Stimulated activated CD4-positive, alpha-beta T cell treated with anti-CD3 and anti-CD28 coated beads, Interleukin-1b, Interleukin-23, amount 100 ng/mL, for 48 hours (primary cell): Measurements from ENCODE around the gene LYRM1.

ENCODE experiments used
- DNase-seq: peaks from one replicate; pipeline ENCODE4 v3.0.0-alpha.2; 2020

The LYRM1 gene

GRCh38 chr16:20873331-20873730, 27.2 kb upstream of the LYRM1 start:
- DNase-seq, result no peak

- DNase-seq, result no peak
Observed at GRCh38 chr16:20874088-20874581, 26.4 kb upstream of the LYRM1 start.

- DNase-seq, result no peak
Observed at GRCh38 chr16:20875355-20875650, 25.3 kb upstream of the LYRM1 start.

GRCh38 chr16:20878682-20879147, 21.9 kb upstream of the LYRM1 start:
- DNase-seq, result no peak

- DNase-seq, result no peak
Observed at GRCh38 chr16:20879175-20880040, 21.2 kb upstream of the LYRM1 start.

- no peak for DNase-seq
Observed at GRCh38 chr16:20880867-20881502, 19.6 kb upstream of the LYRM1 start.

GRCh38 chr16:20881503-20881878, 19.1 kb upstream of the LYRM1 start:
- DNase-seq, result no peak

- no peak for DNase-seq
Observed at GRCh38 chr16:20883554-20884239, 16.9 kb upstream of the LYRM1 start.

- DNase-seq, result peak; percentile 25
Observed at GRCh38 chr16:20884240-20884556, 16.4 kb upstream of the LYRM1 start.

- DNase-seq, result no peak
Observed at GRCh38 chr16:20886320-20886719, 14.3 kb upstream of the LYRM1 start.

GRCh38 chr16:20887207-20887606, 13.4 kb upstream of the LYRM1 start:
- DNase-seq, result no peak

GRCh38 chr16:20889625-20890275, 10.8 kb upstream of the LYRM1 start:
- no peak for DNase-seq

- no peak for DNase-seq
Observed at GRCh38 chr16:20894388-20894787, 6.2 kb upstream of the LYRM1 start.

- no peak for DNase-seq
Observed at GRCh38 chr16:20897253-20897897, 3.2 kb upstream of the LYRM1 start.

GRCh38 chr16:20897922-20898321, 2.6 kb upstream of the LYRM1 start:
- no peak for DNase-seq

GRCh38 chr16:20899071-20899470, 1.5 kb upstream of the LYRM1 start:
- no peak for DNase-seq

- DNase-seq, result peak; percentile 26
Observed at GRCh38 chr16:20899477-20900298, 883 bp upstream of the LYRM1 start.

- no peak for DNase-seq
Observed at GRCh38 chr16:20901068-20901435, 481 bp downstream of the LYRM1 start.

- DNase-seq, result peak; percentile 3
Observed at GRCh38 chr16:20901436-20902112, 1.0 kb downstream of the LYRM1 start.

GRCh38 chr16:20902426-20902825, 1.9 kb downstream of the LYRM1 start:
- no peak for DNase-seq

- no peak for DNase-seq
Observed at GRCh38 chr16:20903116-20903898, 2.7 kb downstream of the LYRM1 start.
